A549 (cell line): ENCODE results near the gene RHOT1. TPM values are rescaled to one million over a fixed set of nuclear protein-coding genes. Genes with fewer than 3 reads are reported as not detected.
"Not testable (repeated sequence)": the region's sequence is repeated elsewhere in the genome, so short reads cannot be mapped to it uniquely, and the experiment has no call there.

Experiments
- ATAC-seq, 2 experiments: fragments of 200-7000 bp in 1 of 2; fragments of >200 bp in 1 of 2; cut with Nextera tagmentation in 1 of 2; cut with Tn5 transposase in 1 of 2; 3 replicates each; pipeline versions ENCODE4 v1.8.0 to v1.9.1; 2018 to 2020; ENCODE audit warnings: mild to moderate bottlenecking in 1 of 2, moderate library complexity in 1 of 2
- CTCF ChIA-PET: fragments of 300-600 bp; sonication (Branson Sonifier 250); formaldehyde crosslinking; extraction: SDS; loops from one replicate; lab custom pipeline; 2021; ENCODE audit warnings: antibody characterized with exemption, inconsistent platforms; lab: Yijun Ruan, JAX
- POLR2A ChIA-PET: fragments of 350-600 bp; formaldehyde crosslinking; extraction: SDS; loops from one replicate; lab custom pipeline; 2021; ENCODE audit warnings: antibody characterized with exemption, inconsistent platforms; lab: Yijun Ruan, JAX
- DNase-seq, 2 experiments: peaks; one replicate each; pipeline versions ENCODE4 v3.0.0 to v3.0.0-alpha.2; 2011 to 2016; ENCODE audit warnings: low read depth in 1 of 2, low spot score in 1 of 2
- FAIRE-seq: peaks from 2 replicates; lab custom pipeline; 2011; peaks lifted over from hg19 to GRCh38; lab: Jason Lieb, UNC
- H3K27ac ChIP-seq, 2 experiments: fragments of >200 bp; sonication (Bioruptor Twin); formaldehyde crosslinking; 3 replicates each; pipeline ENCODE4 v1.5.1; 2016 to 2017
- H3K4me1 ChIP-seq: fragments of >200 bp; sonication (Bioruptor Twin); formaldehyde crosslinking; 3 replicates; pipeline ENCODE4 v1.6.1; 2016
- H3K4me2 ChIP-seq: fragments of >200 bp; sonication (Bioruptor Twin); formaldehyde crosslinking; 3 replicates; pipeline ENCODE4 v1.6.1; 2016
- H3K4me3 ChIP-seq: fragments of >200 bp; sonication (Bioruptor Twin); formaldehyde crosslinking; 3 replicates; pipeline ENCODE4 v1.5.1; 2016
- H3K9me3 ChIP-seq: fragments of >200 bp; sonication (Bioruptor Twin); formaldehyde crosslinking; 3 replicates; pipeline ENCODE4 v1.6.1; 2016
- BCL3 ChIP-seq: fragments of >200 bp; sonication (Bioruptor Twin); formaldehyde crosslinking; IDR thresholded peaks from 3 replicates; pipeline ENCODE4 v1.6.1; 2016
- CBX2 ChIP-seq: fragments of 200-600 bp; sonication (generic); IDR thresholded peaks from 2 replicates; pipeline ENCODE4 v1.6.1; 2016; ENCODE audit warnings: low read depth, mild to moderate bottlenecking, borderline replicate concordance
- E2F6 ChIP-seq: IDR thresholded peaks from 2 replicates; pipeline ENCODE4 v1.6.1; 2012; ENCODE audit warnings: low read depth, borderline replicate concordance
- GATA3 ChIP-seq: IDR thresholded peaks from 2 replicates; pipeline ENCODE4 v1.6.1; 2012; ENCODE audit warnings: borderline replicate concordance
- HOXB5 ChIP-seq: fragments of 250-450 bp; sonication (Bioruptor Pico); IDR thresholded peaks from 2 replicates; pipeline ENCODE4 v1.5.0; 2020; ENCODE audit warnings: mild to moderate bottlenecking, moderate library complexity
- JUN ChIP-seq, 2 experiments: fragments of >200 bp; sonication (Bioruptor Twin); formaldehyde crosslinking; IDR thresholded peaks; 2 replicates in 1 of 2; 3 replicates in 1 of 2; pipeline ENCODE4 v1.6.1; 2016 to 2017
- MAX ChIP-seq: IDR thresholded peaks from 2 replicates; pipeline ENCODE4 v1.6.1; 2012
- MAZ ChIP-seq: fragments of 150-350 bp; IDR thresholded peaks from 2 replicates; pipeline ENCODE4 v1.6.1; 2014; ENCODE audit warnings: antibody characterized with exemption, low read depth, low read length, borderline replicate concordance
- PBX3 ChIP-seq: IDR thresholded peaks from 2 replicates; pipeline ENCODE4 v1.6.1; 2012
- PHF8 ChIP-seq: fragments of 200-600 bp; sonication (generic); IDR thresholded peaks from 2 replicates; pipeline ENCODE4 v1.6.1; 2016; ENCODE audit warnings: low read depth, mild to moderate bottlenecking, antibody characterized with exemption, moderate library complexity, borderline replicate concordance
- POLR2A ChIP-seq: IDR thresholded peaks from 2 replicates; pipeline ENCODE4 v1.6.1; 2012; ENCODE audit warnings: mild to moderate bottlenecking, low read length
- RAD21 ChIP-seq, 2 experiments: fragments of >200 bp in 1 of 2; sonication (Bioruptor Twin) in 1 of 2; formaldehyde crosslinking in 1 of 2; IDR thresholded peaks in 1 of 2; conservative IDR thresholded peaks in 1 of 2; 2 replicates in 1 of 2; 3 replicates in 1 of 2; pipeline ENCODE4 v1.6.1; 2012 to 2018; ENCODE audit warnings: inconsistent platforms in 1 of 2
- RFX5 ChIP-seq: fragments of 450-650 bp; IDR thresholded peaks from 2 replicates; pipeline ENCODE4 v1.7.1; 2014; ENCODE audit warnings: antibody characterized with exemption, mild to moderate bottlenecking, moderate library complexity
- SMC3 ChIP-seq: fragments of >200 bp; sonication (Bioruptor Twin); formaldehyde crosslinking; IDR thresholded peaks from 3 replicates; pipeline ENCODE4 v1.6.1; 2018; ENCODE audit warnings: inconsistent platforms
- TFCP2L1 ChIP-seq: fragments of 250-450 bp; sonication (Bioruptor Pico); IDR thresholded peaks from 2 replicates; pipeline ENCODE4 v1.5.0; 2021; ENCODE audit warnings: mild to moderate bottlenecking
- WGBS: methylation state at CpG from one replicate; pipeline ENCODE4 v1.1.6; 2017; ENCODE audit errors: missing lambda C conversion rate; 5-methylcytosine and 5-hydroxymethylcytosine counted together
- polyA plus RNA-seq, 4 experiments: library from polyadenylated mRNA; depleted of rRNA in 3 of 4; stranded (reverse); fragments of >200 nt; fragmentation: RNase III in 1 of 4; extraction: RNeasy Plus Mini Kit Qiagen cat#74134 plus additional on column Dnase treatment in 1 of 4; gene quantifications; 2 replicates in 3 of 4; 3 replicates in 1 of 4; pipeline ENCODE4 v1.2.3, GENCODE V29; 2011 to 2017
- TF ChIP-seq, protein P1 (sequence below): fragments of 450-650 bp; IDR thresholded peaks from 2 replicates; pipeline ENCODE4 v1.6.1; 2014; ENCODE audit warnings: antibody characterized with exemption
- TF ChIP-seq, protein P2 (sequence below): fragments of >200 bp; sonication (Bioruptor Twin); formaldehyde crosslinking; IDR thresholded peaks from 3 replicates; pipeline ENCODE4 v1.5.1; 2016

Gene RHOT1
- polyA plus RNA-seq, 2 of the 4 experiments (the other 2 are of a cell fraction), result 26.6 to 109 TPM

DNA sequence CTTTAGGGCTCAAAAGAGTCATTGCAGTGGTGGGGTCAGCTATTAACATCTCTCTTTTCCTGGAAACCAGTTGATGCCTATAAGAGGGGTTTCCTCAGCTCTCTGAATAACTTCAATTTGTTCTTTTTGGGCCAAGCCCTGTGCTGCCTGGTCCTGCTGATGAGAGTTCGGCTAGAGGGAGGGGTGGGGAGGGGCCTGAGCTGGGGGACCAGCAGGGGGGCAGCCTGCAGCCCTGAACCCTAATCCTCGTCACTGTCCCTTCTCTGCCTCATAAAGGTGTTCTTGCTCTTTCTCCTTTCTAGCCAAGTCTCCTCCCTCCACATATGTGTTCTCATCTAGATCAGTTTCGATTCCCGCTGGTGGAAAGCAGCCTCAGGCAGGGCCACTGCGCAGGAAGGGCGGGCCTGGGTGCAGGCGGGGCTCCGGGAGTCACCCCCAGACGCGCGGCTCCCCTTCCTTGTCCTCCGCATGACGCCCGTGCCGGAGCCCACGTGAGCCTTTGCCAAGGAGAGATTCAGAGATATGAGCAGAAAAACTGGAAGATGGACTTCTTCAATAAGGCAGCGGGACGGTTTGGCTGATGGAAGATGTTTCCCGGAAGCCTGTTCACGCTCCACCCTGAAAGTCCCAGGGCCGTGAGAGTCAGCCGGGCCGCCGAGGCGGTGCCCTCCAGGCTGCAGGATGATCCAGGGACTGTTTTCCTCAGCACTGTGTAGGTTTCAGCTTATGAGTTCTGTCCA lies 15.0 kb upstream of the RHOT1 start:
- Histone ChIP-seq H3K4me3 (peak overlapping the region; percentile 52), H3K4me1 (peaks cover 37% of the 10 kb centered on the region), H3K4me2 (peak overlapping the region; percentile 76), H3K27ac (peak overlapping the region; percentile 80 to 87), H3K9me3 (no peaks in the 10 kb centered on the region)
- WGBS, result 1% methylated on average over 25 of the region's 25 CpGs
- peak; percentile 75 to 87 for DNase-seq
- ATAC-seq, result peak; percentile 94 to 96
- POLR2A ChIA-PET, result no interaction called here
- peak; percentile 79 for FAIRE-seq
- CTCF ChIA-PET, result interaction anchor here (0.7 to 5.7 kb wide), 4 partner anchors 9 to 120 kb away, joined by 4 to 70 read pairs (median 8); partner anchors contain the start of gene LRRC37B
- TF ChIP-seq E2F6 (peak; percentile 60; the same call in 1 of the 2 replicates), MAZ (no peak), JUN (IDR thresholded peaks at IDR 0.05) (peak in 1 of 2 experiments; percentile 71; a peak in 2 of 5 replicates), TFCP2L1 (CRISPR knock-in tag) (no peak), CBX2 (no peak), BCL3 (0 out of 3 replicates have a peak, but pooled peaks have one; percentile 25), HOXB5 (no peak), GATA3 (peak; percentile 65; the same call in 1 of the 2 replicates), MAX (peak; percentile 89), RFX5 (0 out of 2 replicates have a peak, but pooled peaks have one; percentile 36), POLR2A (peak; percentile 87), PHF8 (peak; percentile 69; the same call in 1 of the 2 replicates), PBX3 (no peak)
- TF ChIP-seq, protein P1, sequence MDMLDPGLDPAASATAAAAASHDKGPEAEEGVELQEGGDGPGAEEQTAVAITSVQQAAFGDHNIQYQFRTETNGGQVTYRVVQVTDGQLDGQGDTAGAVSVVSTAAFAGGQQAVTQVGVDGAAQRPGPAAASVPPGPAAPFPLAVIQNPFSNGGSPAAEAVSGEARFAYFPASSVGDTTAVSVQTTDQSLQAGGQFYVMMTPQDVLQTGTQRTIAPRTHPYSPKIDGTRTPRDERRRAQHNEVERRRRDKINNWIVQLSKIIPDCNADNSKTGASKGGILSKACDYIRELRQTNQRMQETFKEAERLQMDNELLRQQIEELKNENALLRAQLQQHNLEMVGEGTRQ, result peak; percentile 77

DNA sequence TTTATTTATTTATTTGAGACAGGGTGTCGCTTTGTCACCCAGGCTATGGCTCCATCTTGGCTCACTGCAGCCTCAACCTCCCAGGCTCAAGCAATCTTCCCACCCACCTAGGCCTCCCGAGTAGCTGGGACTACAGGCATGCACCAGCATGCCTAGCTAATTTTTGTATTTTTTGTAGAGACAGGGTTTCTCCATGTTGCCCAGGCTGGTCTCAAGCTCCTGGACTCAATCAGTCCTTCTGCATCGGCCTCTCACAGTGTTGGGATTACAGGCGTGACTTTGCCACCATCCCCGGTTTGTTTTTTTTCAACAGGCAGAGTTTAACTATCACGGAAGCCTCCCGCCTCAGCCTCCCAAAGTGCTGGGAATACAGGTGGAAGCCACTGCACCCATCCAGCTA lies 13.8 kb upstream of the RHOT1 start:
- peak overlapping the region; percentile 52 for H3K4me3 ChIP-seq
- H3K27ac ChIP-seq, result peak overlapping the region; percentile 80 to 87; a peak in 3 of 6 replicates
- POLR2A ChIA-PET, result interaction anchor here (0.6 kb wide), 1 partner anchor 34 kb away, joined by 3 read pairs; no protein-coding TSS in a partner anchor
- H3K4me1 ChIP-seq, result peaks cover 37% of the 10 kb centered on the region
- H3K9me3 ChIP-seq, DNase-seq, FAIRE-seq, ATAC-seq: not testable (repeated sequence)
- CTCF ChIA-PET, result interaction anchor here (1.5 to 5.7 kb wide), 3 partner anchors 10 to 121 kb away, joined by 6 to 70 read pairs (median 8); partner anchors contain the start of genes LRRC37B and RHOT1
- H3K4me2 ChIP-seq, result peak overlapping the region; percentile 76
- 66% methylated on average over 7 of the region's 7 CpGs for WGBS

DNA sequence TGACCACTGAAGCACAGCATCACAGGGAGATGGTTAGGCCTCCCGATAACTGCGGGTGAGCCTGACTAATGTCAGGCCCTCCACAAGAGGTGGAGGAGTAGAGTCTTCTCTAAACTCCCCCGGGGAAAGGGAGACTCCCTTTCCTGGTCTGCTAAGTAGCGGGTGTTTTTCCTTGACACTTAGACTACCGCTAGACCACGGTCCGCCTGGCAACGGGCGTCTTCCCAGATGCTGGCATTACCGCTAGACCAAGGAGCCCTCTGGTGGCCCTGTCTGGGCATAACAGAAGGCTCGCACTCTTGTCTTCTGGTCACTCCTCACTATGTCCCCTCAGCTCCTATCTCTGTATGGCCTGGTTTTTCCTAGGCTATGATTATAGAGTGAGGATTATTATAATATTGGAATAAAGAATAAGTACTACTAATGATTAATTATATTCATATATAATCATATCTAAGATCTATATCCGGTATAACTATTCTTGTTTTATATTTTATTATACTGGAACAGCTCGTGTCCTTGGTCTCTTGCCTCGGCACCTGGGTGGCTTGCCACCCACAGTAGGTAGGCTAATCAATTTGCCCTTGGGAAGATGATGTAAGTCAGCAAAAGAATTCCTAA lies 6.7 kb upstream of the RHOT1 start:
- ATAC-seq, FAIRE-seq, H3K4me2 ChIP-seq, H3K4me3 ChIP-seq, H3K27ac ChIP-seq, H3K4me1 ChIP-seq: not testable (repeated sequence)
- 35% methylated on average over 14 of the region's 14 CpGs for WGBS
- peaks cover 13% of the 10 kb centered on the region for H3K9me3 ChIP-seq
- peak in 1 of 2 experiments; percentile 55 for DNase-seq
- ChIA-PET CTCF (interaction anchor here (0.6 to 6.1 kb wide), 6 partner anchors 9 to 128 kb away, joined by 3 to 70 read pairs (median 4); partner anchors contain the start of gene LRRC37B), POLR2A (interaction anchor here (1.4 kb wide), 1 partner anchor 129 kb away, joined by 4 read pairs; the partner anchor contains the start of gene LRRC37B)
- peak; percentile 46 to 51 for TF ChIP-seq RAD21 (conservative IDR thresholded peaks at IDR 0.05 in 1 of 2, IDR thresholded peaks at IDR 0.05 in 1 of 2)
- TF ChIP-seq, protein P2, sequence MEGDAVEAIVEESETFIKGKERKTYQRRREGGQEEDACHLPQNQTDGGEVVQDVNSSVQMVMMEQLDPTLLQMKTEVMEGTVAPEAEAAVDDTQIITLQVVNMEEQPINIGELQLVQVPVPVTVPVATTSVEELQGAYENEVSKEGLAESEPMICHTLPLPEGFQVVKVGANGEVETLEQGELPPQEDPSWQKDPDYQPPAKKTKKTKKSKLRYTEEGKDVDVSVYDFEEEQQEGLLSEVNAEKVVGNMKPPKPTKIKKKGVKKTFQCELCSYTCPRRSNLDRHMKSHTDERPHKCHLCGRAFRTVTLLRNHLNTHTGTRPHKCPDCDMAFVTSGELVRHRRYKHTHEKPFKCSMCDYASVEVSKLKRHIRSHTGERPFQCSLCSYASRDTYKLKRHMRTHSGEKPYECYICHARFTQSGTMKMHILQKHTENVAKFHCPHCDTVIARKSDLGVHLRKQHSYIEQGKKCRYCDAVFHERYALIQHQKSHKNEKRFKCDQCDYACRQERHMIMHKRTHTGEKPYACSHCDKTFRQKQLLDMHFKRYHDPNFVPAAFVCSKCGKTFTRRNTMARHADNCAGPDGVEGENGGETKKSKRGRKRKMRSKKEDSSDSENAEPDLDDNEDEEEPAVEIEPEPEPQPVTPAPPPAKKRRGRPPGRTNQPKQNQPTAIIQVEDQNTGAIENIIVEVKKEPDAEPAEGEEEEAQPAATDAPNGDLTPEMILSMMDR, result peak; percentile 45
- peak; percentile 25; the same call in 1 of the 3 replicates for TF ChIP-seq SMC3
